H9 (cell line): ENCODE measurements around the gene PDCD1. TPM values are rescaled to one million over a fixed set of nuclear protein-coding genes. Genes with fewer than 3 reads are reported as not detected.

Experiments
- DNase-seq: peaks from one replicate; pipeline ENCODE4 v3.0.0-alpha.2; 2017
- H2AFZ ChIP-seq: one replicate; pipeline ENCODE4 v1.6.1; 2013; ENCODE audit warnings: mild to moderate bottlenecking, low read length, control low read depth, moderate library complexity
- H2AK5ac ChIP-seq: 2 replicates; pipeline ENCODE4 v1.6.1; 2013; ENCODE audit warnings: low read length, control low read depth, mixed read lengths; ENCODE audit not compliant: insufficient read length
- H2BK120ac ChIP-seq: one replicate; pipeline ENCODE4 v1.6.1; 2013; ENCODE audit warnings: low read depth, mild to moderate bottlenecking, low read length, control low read depth, inconsistent platforms; ENCODE audit not compliant: poor library complexity, severe bottlenecking
- H2BK12ac ChIP-seq: 2 replicates; pipeline ENCODE4 v1.6.1; 2013; ENCODE audit warnings: low read length, control low read depth, mixed read lengths, low read depth; ENCODE audit not compliant: insufficient read length
- H2BK15ac ChIP-seq: 2 replicates; pipeline ENCODE4 v1.6.1; 2013; ENCODE audit warnings: low read depth, low read length, control low read depth
- H2BK20ac ChIP-seq: one replicate; pipeline ENCODE4 v1.6.1; 2013; ENCODE audit warnings: low read depth, mild to moderate bottlenecking, low read length, control low read depth, inconsistent platforms; ENCODE audit not compliant: poor library complexity, severe bottlenecking
- H2BK5ac ChIP-seq: 2 replicates; pipeline ENCODE4 v1.6.1; 2013; ENCODE audit warnings: low read length, control low read depth, mixed read lengths; ENCODE audit not compliant: insufficient read length
- H3K14ac ChIP-seq: 2 replicates; pipeline ENCODE4 v1.6.1; 2013; ENCODE audit warnings: low read length, control low read depth; ENCODE audit not compliant: insufficient read depth
- H3K18ac ChIP-seq: 2 replicates; pipeline ENCODE4 v1.6.1; 2013; ENCODE audit warnings: low read depth, mild to moderate bottlenecking, mixed read lengths, low read length, control low read depth; ENCODE audit not compliant: insufficient read length
- H3K23ac ChIP-seq: 2 replicates; pipeline ENCODE4 v1.6.1; 2013; ENCODE audit warnings: low read length, control low read depth, mixed read lengths, low read depth; ENCODE audit not compliant: insufficient read length
- H3K23me2 ChIP-seq: 2 replicates; pipeline ENCODE4 v1.6.1; 2013; ENCODE audit warnings: low read depth, mild to moderate bottlenecking, mixed read lengths, low read length, control low read depth; ENCODE audit not compliant: insufficient read length, poor library complexity, severe bottlenecking
- H3K27ac ChIP-seq: 2 replicates; pipeline ENCODE4 v1.5.1; 2013; ENCODE audit warnings: low read length, control low read depth, mixed read lengths, low read depth; ENCODE audit not compliant: insufficient read length
- H3K27me3 ChIP-seq: 2 replicates; pipeline ENCODE4 v1.6.1; 2013; ENCODE audit warnings: low read length, control low read depth, inconsistent platforms; ENCODE audit not compliant: insufficient read depth
- H3K4ac ChIP-seq: 2 replicates; pipeline ENCODE4 v1.6.1; 2013; ENCODE audit warnings: low read depth, mild to moderate bottlenecking, control low read depth, inconsistent platforms, low read length, moderate library complexity
- H3K4me1 ChIP-seq: 2 replicates; pipeline ENCODE4 v1.6.1; 2013; ENCODE audit warnings: low read length, control low read depth, inconsistent platforms; ENCODE audit not compliant: insufficient read depth
- H3K4me2 ChIP-seq: 2 replicates; pipeline ENCODE4 v1.6.1; 2013; ENCODE audit warnings: low read length, control low read depth, mixed read lengths; ENCODE audit not compliant: insufficient read length, insufficient read depth
- H3K56ac ChIP-seq: 2 replicates; pipeline ENCODE4 v1.6.1; 2013; ENCODE audit warnings: low read depth, mild to moderate bottlenecking, mixed read lengths, low read length, control low read depth; ENCODE audit not compliant: insufficient read length
- H3K79me1 ChIP-seq: 2 replicates; pipeline ENCODE4 v1.6.1; 2013; ENCODE audit warnings: low read depth, mild to moderate bottlenecking, moderate library complexity, low read length, control low read depth, inconsistent platforms; ENCODE audit not compliant: insufficient read depth, poor library complexity, severe bottlenecking
- H3K79me2 ChIP-seq: 2 replicates; pipeline ENCODE4 v1.6.1; 2013; ENCODE audit warnings: low read length, control low read depth, inconsistent platforms; ENCODE audit not compliant: insufficient read depth
- H3K9ac ChIP-seq: 2 replicates; pipeline ENCODE4 v1.6.1; 2013; ENCODE audit warnings: low read length, control low read depth, mixed read lengths; ENCODE audit not compliant: insufficient read length; ENCODE audit errors: extremely low read depth
- H3K9me3 ChIP-seq: one replicate; pipeline ENCODE4 v1.6.1; 2013; ENCODE audit warnings: low read depth, low read length, inconsistent platforms; ENCODE audit not compliant: control insufficient read depth
- H3T11ph ChIP-seq: one replicate; pipeline ENCODE4 v1.6.1; 2013; ENCODE audit warnings: mild to moderate bottlenecking, low read length, control low read depth, inconsistent platforms
- H4K20me1 ChIP-seq: one replicate; pipeline ENCODE4 v1.6.1; 2013; ENCODE audit not compliant: control insufficient read depth, insufficient read length, insufficient read depth
- H4K5ac ChIP-seq: 2 replicates; pipeline ENCODE4 v1.6.1; 2013; ENCODE audit warnings: low read depth, mild to moderate bottlenecking, mixed read lengths, low read length, control low read depth; ENCODE audit not compliant: insufficient read length
- H4K8ac ChIP-seq: replicated peaks from 2 replicates; pipeline ENCODE4 v1.6.1; 2013; ENCODE audit warnings: low read length, control low read depth, mixed read lengths, low read depth; ENCODE audit not compliant: insufficient read length
- H4K91ac ChIP-seq: 2 replicates; pipeline ENCODE4 v1.6.1; 2013; ENCODE audit warnings: low read depth, mild to moderate bottlenecking, moderate library complexity, mixed read lengths, low read length, control low read depth; ENCODE audit not compliant: insufficient read length
- H3K27ac Mint-ChIP-seq, 3 experiments: 2 replicates in 2 of 3; 3 replicates in 1 of 3; pipeline ENCODE4 v1.8.0; 2020 to 2021; ENCODE audit warnings: mixed read lengths in 3 of 3, mild to moderate bottlenecking in 1 of 3, moderate library complexity in 1 of 3
- H3K27me3 Mint-ChIP-seq: 2 replicates; pipeline ENCODE4 v1.8.0; 2021; ENCODE audit warnings: low read depth, mild to moderate bottlenecking, moderate library complexity, mixed read lengths
- H3K36me3 Mint-ChIP-seq, 3 experiments: 2 replicates in 2 of 3; 3 replicates in 1 of 3; pipeline ENCODE4 v1.8.0; 2020 to 2021; ENCODE audit warnings: low read depth in 3 of 3, mixed read lengths in 3 of 3; ENCODE audit not compliant: insufficient read depth in 1 of 3
- H3K4me1 Mint-ChIP-seq, 2 experiments: 2 replicates each; pipeline ENCODE4 v1.8.0; 2020; ENCODE audit warnings: mixed read lengths in 2 of 2
- H3K4me3 Mint-ChIP-seq, 2 experiments: 2 replicates in 1 of 2; 3 replicates in 1 of 2; pipeline ENCODE4 v1.8.0; 2020 to 2021; ENCODE audit warnings: mild to moderate bottlenecking in 2 of 2, mixed read lengths in 2 of 2, moderate library complexity in 1 of 2
- H3K9me3 Mint-ChIP-seq, 2 experiments: 2 replicates in 1 of 2; 3 replicates in 1 of 2; pipeline ENCODE4 v1.8.0; 2020; ENCODE audit warnings: mild to moderate bottlenecking in 2 of 2, mixed read lengths in 2 of 2, moderate library complexity in 1 of 2
- CTCF ChIP-seq: fragments of 200-600 bp; sonication (generic); conservative IDR thresholded peaks from 3 replicates; pipeline ENCODE4 v1.8.0; 2021; ENCODE audit warnings: antibody characterized with exemption, mild to moderate bottlenecking
- WGBS: extraction: QIAGEN DNeasy Blood & Tissue Kit; methylation state at CpG from one replicate; pipeline ENCODE4 v1.1.7; 2013; ENCODE audit warnings: missing lambda C conversion rate, low lambda C conversion rate, mixed read lengths; ENCODE audit not compliant: insufficient read length; ENCODE audit errors: extremely low coverage; 5-methylcytosine and 5-hydroxymethylcytosine counted together
- total RNA-seq: library from RNA; stranded (reverse); gene quantifications from 2 replicates; pipeline ENCODE4 v1.2.1, GENCODE V29; 2021

Gene PDCD1
- total RNA-seq, 1 experiment from 2014 or later, result 1.6 TPM

DNA sequence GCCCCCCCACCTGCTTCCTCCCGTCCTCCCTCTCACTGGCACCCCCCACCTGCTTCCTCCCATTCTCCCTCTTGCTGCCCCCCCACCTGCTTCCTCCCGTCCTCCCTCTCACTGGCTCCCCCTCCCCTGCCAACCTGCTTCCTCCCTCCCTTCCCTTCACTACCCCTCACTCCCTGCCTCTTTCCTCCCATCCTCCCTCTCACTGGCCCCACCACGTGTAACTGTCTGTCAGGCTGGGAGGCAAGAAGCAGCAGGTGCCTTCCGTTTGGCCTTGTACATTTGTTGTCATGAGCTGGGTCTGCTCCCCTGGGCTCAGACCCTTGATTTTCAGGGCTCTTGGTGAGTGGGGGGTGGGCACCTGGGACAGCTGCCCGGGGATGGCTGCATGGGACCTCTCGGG lies 29.9 kb upstream of the PDCD1 start:
- H2BK15ac ChIP-seq, result no peak overlapping the region
- no peak overlapping the region for H3K18ac ChIP-seq
- H3K23ac ChIP-seq, result no peak overlapping the region
- no peak overlapping the region for H3K56ac ChIP-seq
- H3K14ac ChIP-seq, result no peak overlapping the region
- no peak overlapping the region for H2AFZ ChIP-seq
- Mint-ChIP-seq H3K4me3 (no peak overlapping the region), H3K36me3 (peaks cover 2 to 19% (median 6%) of the 10 kb centered on the region in 3 experiments; a peak in 6 of 7 replicates), H3K27me3 (no peaks in the 10 kb centered on the region; the same call in 1 of the 2 replicates), H3K27ac (no peak overlapping the region), H3K4me1 (peaks cover 32 to 47% of the 10 kb centered on the region in 2 experiments), H3K9me3 (peaks cover 14% of the 10 kb centered on the region in 2 experiments)
- H3K79me2 ChIP-seq, result no peaks in the 10 kb centered on the region
- H3K4ac ChIP-seq, result no peak overlapping the region
- H3K9me3 ChIP-seq, result no peaks in the 10 kb centered on the region
- H3K4me1 ChIP-seq, result no peaks in the 10 kb centered on the region; the same call in 1 of the 2 replicates
- no peak overlapping the region for H2BK12ac ChIP-seq
- WGBS, result no CpG with 5 or more reads among the region's 6 CpGs
- no peak overlapping the region for H3K9ac ChIP-seq
- no peaks in the 10 kb centered on the region for H4K20me1 ChIP-seq
- no peaks in the 10 kb centered on the region for H3K79me1 ChIP-seq
- no peak overlapping the region for H2AK5ac ChIP-seq
- no peak overlapping the region for H3T11ph ChIP-seq
- no peaks in the 10 kb centered on the region for H3K23me2 ChIP-seq
- no peak overlapping the region for H4K8ac ChIP-seq
- no peak for DNase-seq
- no peak overlapping the region for H3K27ac ChIP-seq
- no peaks in the 10 kb centered on the region for H3K27me3 ChIP-seq
- H2BK20ac ChIP-seq, result no peak overlapping the region
- no peak overlapping the region for H2BK120ac ChIP-seq
- no peak overlapping the region for H4K5ac ChIP-seq
- H3K4me2 ChIP-seq, result no peak overlapping the region
- H4K91ac ChIP-seq, result no peak overlapping the region
- TF ChIP-seq CTCF, result no peak
- no peak overlapping the region for H2BK5ac ChIP-seq
